GM23248 (cell line): ENCODE measurements around the gene TMEM117. TPM values are rescaled to one million over a fixed set of nuclear protein-coding genes. Genes with fewer than 3 reads are reported as not detected.

Experiments
- DNase-seq: peaks from one replicate; pipeline ENCODE4 v3.0.0-alpha.2; 2015
- H2AFZ ChIP-seq: fragments of 200-600 bp; sonication (generic); 2 replicates; pipeline ENCODE4 v1.6.1; 2016; ENCODE audit warnings: antibody characterized with exemption
- H3F3A ChIP-seq: fragments of 200-600 bp; sonication (generic); 2 replicates; pipeline ENCODE4 v1.6.1; 2016; ENCODE audit warnings: mild to moderate bottlenecking, antibody characterized with exemption, mixed run types; ENCODE audit not compliant: insufficient read depth
- H3K27ac ChIP-seq: fragments of 200-600 bp; sonication (generic); 2 replicates; pipeline ENCODE4 v1.5.1; 2016; ENCODE audit warnings: mild to moderate bottlenecking
- H3K27me3 ChIP-seq: fragments of 200-600 bp; sonication (generic); replicated peaks from 2 replicates; pipeline ENCODE4 v1.6.1; 2016; ENCODE audit warnings: mild to moderate bottlenecking; ENCODE audit not compliant: insufficient read depth
- H3K36me3 ChIP-seq: fragments of 200-600 bp; sonication (generic); 2 replicates; pipeline ENCODE4 v1.6.1; 2016; ENCODE audit warnings: low read depth, mild to moderate bottlenecking
- H3K4me1 ChIP-seq: fragments of 200-600 bp; sonication (generic); 2 replicates; pipeline ENCODE4 v1.6.1; 2016; ENCODE audit warnings: mild to moderate bottlenecking; ENCODE audit not compliant: insufficient read depth
- H3K4me2 ChIP-seq: fragments of 200-600 bp; sonication (generic); one replicate; pipeline ENCODE4 v1.6.1; 2016; ENCODE audit warnings: mild to moderate bottlenecking; ENCODE audit not compliant: unreplicated experiment
- H3K4me3 ChIP-seq: fragments of 200-600 bp; sonication (generic); 2 replicates; pipeline ENCODE4 v1.5.1; 2016; ENCODE audit warnings: mild to moderate bottlenecking
- H3K79me2 ChIP-seq: fragments of 200-600 bp; sonication (generic); 2 replicates; pipeline ENCODE4 v1.6.1; 2016; ENCODE audit warnings: mild to moderate bottlenecking; ENCODE audit not compliant: insufficient read depth
- H3K9ac ChIP-seq: fragments of 200-600 bp; sonication (generic); 2 replicates; pipeline ENCODE4 v1.6.1; 2016; ENCODE audit warnings: mild to moderate bottlenecking
- H3K9me2 ChIP-seq: fragments of 200-600 bp; sonication (generic); 2 replicates; pipeline ENCODE4 v1.6.1; 2016; ENCODE audit warnings: mixed run types, mild to moderate bottlenecking, moderate library complexity; ENCODE audit not compliant: insufficient read depth
- H3K9me3 ChIP-seq: fragments of 200-600 bp; sonication (generic); one replicate; pipeline ENCODE4 v1.6.1; 2017; ENCODE audit warnings: low read depth
- H4K20me1 ChIP-seq: fragments of 200-600 bp; sonication (generic); 2 replicates; pipeline ENCODE4 v1.6.0; 2016; ENCODE audit not compliant: insufficient read depth
- EZH2 ChIP-seq: fragments of 200-600 bp; sonication (generic); IDR thresholded peaks from 2 replicates; pipeline ENCODE4 v1.6.1; 2018; ENCODE audit warnings: antibody characterized with exemption, mild to moderate bottlenecking; ENCODE audit not compliant: insufficient read depth, poor library complexity, severe bottlenecking
- EZH2phosphoT487 ChIP-seq: fragments of 200-600 bp; sonication (generic); IDR thresholded peaks from 2 replicates; pipeline ENCODE4 v1.6.1; 2018; ENCODE audit warnings: antibody characterized with exemption, moderate library complexity, mild to moderate bottlenecking, low read depth; ENCODE audit not compliant: insufficient read depth
- WGBS, 2 experiments: methylation state at CpG; one replicate each; pipeline ENCODE4 v1.1.6; 2015 to 2017; ENCODE audit warnings: low lambda C conversion rate in 2 of 2, low coverage in 1 of 2; ENCODE audit errors: missing lambda C conversion rate in 2 of 2; 5-methylcytosine and 5-hydroxymethylcytosine counted together
- in situ Hi-C: fragments of 300-500 bp; cut with MboI; formaldehyde crosslinking; loops from 2 replicates; pipeline ENCODE4 v1.15.0; 2020
- polyA plus RNA-seq: library from polyadenylated mRNA; unstranded; fragments of >200 nt; fragmentation: Nextera tagmentation; extraction: Ambion mirVana; gene quantifications from 2 replicates; pipeline ENCODE4 v1.2.1, GENCODE V29; 2016
- total RNA-seq: library from RNA; depleted of rRNA; stranded (reverse); fragments of >200 nt; shearing (Covaris generic); gene quantifications from 2 replicates; pipeline ENCODE4 v1.2.3, GENCODE V29; 2014

TMEM117 gene
- total and polyA plus RNA-seq, 2 experiments from 2014 or later = 12.1 to 19.1 TPM

GRCh38 chr12:43807386-43807785, 28.5 kb upstream of the TMEM117 start:
- Histone ChIP-seq H3K9me2 (no peaks in the 10 kb centered on the region), H3K27me3 (no peaks in the 10 kb centered on the region), H3K9me3 (no peaks in the 10 kb centered on the region), H3K4me3 (peak overlapping the region; percentile 99; the same call in 1 of the 2 replicates), H3K4me2 (no peak overlapping the region), H4K20me1 (no peaks in the 10 kb centered on the region), H3K27ac (no peak overlapping the region), H3K79me2 (peaks cover 36% of the 10 kb centered on the region), H3K4me1 (peaks cover 32% of the 10 kb centered on the region), H3K9ac (peak overlapping the region; percentile 96), H2AFZ (peak overlapping the region; percentile 94), H3F3A (peaks cover 7% of the 10 kb centered on the region; the same call in 1 of the 2 replicates), H3K36me3 (peaks cover 15% of the 10 kb centered on the region; the same call in 1 of the 2 replicates)
- WGBS, 2 experiments = 97 to 98% methylated on average over 3 of the region's 3 CpGs
- DNase-seq = no peak
- TF ChIP-seq EZH2 (no peak), EZH2phosphoT487 (no peak)
- in situ Hi-C loops = no loop called here

GRCh38 chr12:43812057-43812456, 23.8 kb upstream of the TMEM117 start:
- in situ Hi-C loops = no loop called here
- TF ChIP-seq EZH2phosphoT487 (no peak), EZH2 (no peak)

GRCh38 chr12:43812926-43813325, 23.0 kb upstream of the TMEM117 start:
- Histone ChIP-seq H4K20me1 (no peaks in the 10 kb centered on the region), H3K27ac (no peak overlapping the region), H3K4me3 (no peak overlapping the region), H3K4me1 (no peaks in the 10 kb centered on the region), H3K4me2 (no peak overlapping the region), H3K79me2 (no peaks in the 10 kb centered on the region), H3K9me2 (no peaks in the 10 kb centered on the region), H3K36me3 (no peaks in the 10 kb centered on the region), H2AFZ (no peak overlapping the region), H3K9ac (no peak overlapping the region), H3F3A (no peaks in the 10 kb centered on the region), H3K9me3 (no peaks in the 10 kb centered on the region), H3K27me3 (no peaks in the 10 kb centered on the region)
- TF ChIP-seq EZH2 (no peak), EZH2phosphoT487 (no peak)
- in situ Hi-C loops = no loop called here
- 87 to 93% methylated on average over 4 of the region's 4 CpGs for WGBS, 2 experiments
- peak; percentile 37 for DNase-seq

More at GRCh38 chr12:43812057-43812456, 23.8 kb upstream of the TMEM117 start:
- Histone ChIP-seq H3K4me1 (peaks cover 2% of the 10 kb centered on the region), H3K9me2 (no peaks in the 10 kb centered on the region), H3F3A (0 out of 2 replicates have a peak, but pooled peaks cover under 1% of the 10 kb centered on the region), H3K9ac (no peak overlapping the region), H3K9me3 (no peaks in the 10 kb centered on the region), H3K27me3 (no peaks in the 10 kb centered on the region), H3K4me3 (no peak overlapping the region), H3K79me2 (no peaks in the 10 kb centered on the region), H3K27ac (no peak overlapping the region), H3K4me2 (no peak overlapping the region), H4K20me1 (no peaks in the 10 kb centered on the region), H2AFZ (peak overlapping the region; percentile 22; the same call in 1 of the 2 replicates), H3K36me3 (no peaks in the 10 kb centered on the region)
- DNase-seq = no peak
- 45 to 54% methylated on average over 2 of the region's 2 CpGs for WGBS, 2 experiments

DNA sequence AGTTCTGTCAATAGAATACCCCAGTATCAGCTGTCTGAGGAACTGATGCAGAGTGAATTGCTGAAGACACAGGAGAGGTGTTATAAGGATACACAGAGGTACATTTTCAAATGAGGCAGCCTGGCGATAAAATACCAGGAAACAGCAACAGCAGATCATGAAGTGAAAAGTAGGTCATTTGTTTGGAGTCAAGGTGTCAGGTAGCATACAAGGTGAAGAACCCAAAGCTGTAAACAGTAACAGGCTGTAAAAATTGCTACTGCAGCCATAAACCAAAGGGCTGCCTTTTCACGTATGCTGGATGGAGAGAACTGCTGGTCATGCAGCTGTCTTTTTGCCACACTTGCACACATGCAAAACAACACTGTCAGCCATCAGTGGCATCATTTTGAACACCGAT, 20.5 kb upstream of the TMEM117 start:
- Histone ChIP-seq H3K36me3 (no peaks in the 10 kb centered on the region), H3K27ac (no peak overlapping the region), H4K20me1 (no peaks in the 10 kb centered on the region), H3K4me3 (no peak overlapping the region), H3K27me3 (no peaks in the 10 kb centered on the region), H3K79me2 (no peaks in the 10 kb centered on the region), H3K4me2 (no peak overlapping the region), H2AFZ (no peak overlapping the region), H3K4me1 (no peaks in the 10 kb centered on the region), H3F3A (no peaks in the 10 kb centered on the region), H3K9ac (no peak overlapping the region), H3K9me3 (no peaks in the 10 kb centered on the region), H3K9me2 (no peaks in the 10 kb centered on the region)
- DNase-seq = no peak
- 67 to 69% methylated on average over 3 of the region's 3 CpGs for WGBS, 2 experiments
- in situ Hi-C loops = no loop called here
- TF ChIP-seq EZH2 = no peak
- TF ChIP-seq EZH2phosphoT487 = no peak

- Histone ChIP-seq H3K4me3 (no peak overlapping the region), H2AFZ (no peak overlapping the region), H3K9ac (no peak overlapping the region), H3K79me2 (no peaks in the 10 kb centered on the region), H3K36me3 (no peaks in the 10 kb centered on the region), H3K4me2 (no peak overlapping the region), H3K9me3 (no peaks in the 10 kb centered on the region), H3K27me3 (no peaks in the 10 kb centered on the region), H3K27ac (no peak overlapping the region), H3K9me2 (no peaks in the 10 kb centered on the region), H3K4me1 (no peaks in the 10 kb centered on the region), H3F3A (no peaks in the 10 kb centered on the region), H4K20me1 (no peaks in the 10 kb centered on the region)
- TF ChIP-seq EZH2phosphoT487 (no peak), EZH2 (no peak)
- in situ Hi-C loops = no loop called here
- 55 to 61% methylated on average over 3 of the region's 3 CpGs for WGBS, 2 experiments
- DNase-seq = no peak
These were observed 19.7 kb upstream of the TMEM117 start for GRCh38 chr12:43816168-43816567.
